Bronchial epithelial cell (primary cell): ENCODE data around the gene DTNBP1. TPM values are rescaled to one million over a fixed set of nuclear protein-coding genes. Genes with fewer than 3 reads are reported as not detected.

Experiments
- DNase-seq: peaks from one replicate; pipeline ENCODE4 v3.0.0-alpha.2; 2010; ENCODE audit warnings: low read depth
- FAIRE-seq: peaks from 2 replicates; lab custom pipeline; 2011; peaks lifted over from hg19 to GRCh38; lab: Jason Lieb, UNC
- H3K27me3 ChIP-seq: 2 replicates; pipeline ENCODE4 v1.5.1; 2011; ENCODE audit warnings: low read length; ENCODE audit not compliant: control insufficient read depth, insufficient read depth
- H3K36me3 ChIP-seq: 2 replicates; pipeline ENCODE4 v1.5.1; 2011; ENCODE audit warnings: low read length; ENCODE audit not compliant: control insufficient read depth, insufficient read depth
- H3K4me3 ChIP-seq: 2 replicates; pipeline ENCODE4 v1.5.1; 2011; ENCODE audit warnings: mild to moderate bottlenecking, low read depth, low read length, control low read depth
- total RNA-seq: library from RNA; depleted of rRNA; stranded (reverse); fragments of >200 nt; gene quantifications from 2 replicates; pipeline ENCODE4 v1.2.1, GENCODE V29; 2014
- TF ChIP-seq, protein P1 (sequence below): IDR thresholded peaks from 2 replicates; pipeline ENCODE4 v1.5.1; 2011; ENCODE audit warnings: mild to moderate bottlenecking, moderate library complexity, low read length, control low read depth, inconsistent platforms; ENCODE audit not compliant: insufficient read depth, severe bottlenecking

The DTNBP1 gene
- total RNA-seq, 1 donor from 2014 or later = 6.3 TPM

DNA sequence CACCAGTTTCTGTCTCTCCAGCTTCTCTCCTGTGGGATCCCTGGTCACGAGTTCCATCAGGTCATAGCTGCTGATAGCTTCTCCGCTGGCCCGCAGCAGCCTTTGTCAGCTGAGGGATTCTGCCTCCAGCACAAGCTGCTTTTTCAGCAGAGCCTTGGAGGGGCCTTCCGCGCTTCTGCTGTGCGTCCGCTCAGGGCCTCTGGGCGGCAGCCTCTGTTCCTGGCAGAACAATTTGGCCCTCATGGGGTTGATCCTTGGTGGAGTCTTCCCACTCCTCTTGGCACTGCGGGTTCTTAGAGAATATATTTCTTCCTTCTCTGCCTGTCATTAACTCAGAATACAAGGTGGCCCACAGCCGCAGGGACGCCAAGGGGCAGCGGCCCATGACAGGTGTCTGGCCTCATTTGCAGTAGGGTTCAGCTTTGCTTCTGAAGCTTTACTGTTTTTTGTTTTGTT, 158.8 kb downstream of the DTNBP1 start:
- DNase-seq (no peak), FAIRE-seq (no peak)
- Histone ChIP-seq H3K4me3 (no peak overlapping the region), H3K27me3 (no peaks in the 10 kb centered on the region), H3K36me3 (peaks cover 51% of the 10 kb centered on the region)
- TF ChIP-seq, protein P1, sequence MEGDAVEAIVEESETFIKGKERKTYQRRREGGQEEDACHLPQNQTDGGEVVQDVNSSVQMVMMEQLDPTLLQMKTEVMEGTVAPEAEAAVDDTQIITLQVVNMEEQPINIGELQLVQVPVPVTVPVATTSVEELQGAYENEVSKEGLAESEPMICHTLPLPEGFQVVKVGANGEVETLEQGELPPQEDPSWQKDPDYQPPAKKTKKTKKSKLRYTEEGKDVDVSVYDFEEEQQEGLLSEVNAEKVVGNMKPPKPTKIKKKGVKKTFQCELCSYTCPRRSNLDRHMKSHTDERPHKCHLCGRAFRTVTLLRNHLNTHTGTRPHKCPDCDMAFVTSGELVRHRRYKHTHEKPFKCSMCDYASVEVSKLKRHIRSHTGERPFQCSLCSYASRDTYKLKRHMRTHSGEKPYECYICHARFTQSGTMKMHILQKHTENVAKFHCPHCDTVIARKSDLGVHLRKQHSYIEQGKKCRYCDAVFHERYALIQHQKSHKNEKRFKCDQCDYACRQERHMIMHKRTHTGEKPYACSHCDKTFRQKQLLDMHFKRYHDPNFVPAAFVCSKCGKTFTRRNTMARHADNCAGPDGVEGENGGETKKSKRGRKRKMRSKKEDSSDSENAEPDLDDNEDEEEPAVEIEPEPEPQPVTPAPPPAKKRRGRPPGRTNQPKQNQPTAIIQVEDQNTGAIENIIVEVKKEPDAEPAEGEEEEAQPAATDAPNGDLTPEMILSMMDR = no peak

DNA sequence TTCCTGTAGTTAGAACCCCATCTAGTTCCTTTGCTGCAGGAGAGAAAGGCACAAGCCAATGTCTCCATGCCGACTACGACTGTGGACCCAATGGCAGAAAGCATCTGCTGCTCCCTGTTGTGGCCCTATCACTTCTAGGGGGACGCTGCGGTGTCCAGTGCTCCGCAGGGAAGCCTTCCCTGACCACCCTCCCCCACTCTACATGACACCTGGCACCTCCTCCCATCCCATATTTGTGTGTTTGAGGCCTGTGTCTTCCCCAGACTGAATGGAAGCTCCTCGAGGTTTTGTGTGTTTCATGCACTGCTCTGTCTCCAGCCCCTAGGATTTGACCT, 159.5 kb downstream of the DTNBP1 start:
- Histone ChIP-seq H3K27me3 (no peaks in the 10 kb centered on the region), H3K36me3 (peaks cover 49% of the 10 kb centered on the region), H3K4me3 (no peak overlapping the region)
- TF ChIP-seq, protein P1 = no peak
- DNase-seq (no peak), FAIRE-seq (no peak)

DNA sequence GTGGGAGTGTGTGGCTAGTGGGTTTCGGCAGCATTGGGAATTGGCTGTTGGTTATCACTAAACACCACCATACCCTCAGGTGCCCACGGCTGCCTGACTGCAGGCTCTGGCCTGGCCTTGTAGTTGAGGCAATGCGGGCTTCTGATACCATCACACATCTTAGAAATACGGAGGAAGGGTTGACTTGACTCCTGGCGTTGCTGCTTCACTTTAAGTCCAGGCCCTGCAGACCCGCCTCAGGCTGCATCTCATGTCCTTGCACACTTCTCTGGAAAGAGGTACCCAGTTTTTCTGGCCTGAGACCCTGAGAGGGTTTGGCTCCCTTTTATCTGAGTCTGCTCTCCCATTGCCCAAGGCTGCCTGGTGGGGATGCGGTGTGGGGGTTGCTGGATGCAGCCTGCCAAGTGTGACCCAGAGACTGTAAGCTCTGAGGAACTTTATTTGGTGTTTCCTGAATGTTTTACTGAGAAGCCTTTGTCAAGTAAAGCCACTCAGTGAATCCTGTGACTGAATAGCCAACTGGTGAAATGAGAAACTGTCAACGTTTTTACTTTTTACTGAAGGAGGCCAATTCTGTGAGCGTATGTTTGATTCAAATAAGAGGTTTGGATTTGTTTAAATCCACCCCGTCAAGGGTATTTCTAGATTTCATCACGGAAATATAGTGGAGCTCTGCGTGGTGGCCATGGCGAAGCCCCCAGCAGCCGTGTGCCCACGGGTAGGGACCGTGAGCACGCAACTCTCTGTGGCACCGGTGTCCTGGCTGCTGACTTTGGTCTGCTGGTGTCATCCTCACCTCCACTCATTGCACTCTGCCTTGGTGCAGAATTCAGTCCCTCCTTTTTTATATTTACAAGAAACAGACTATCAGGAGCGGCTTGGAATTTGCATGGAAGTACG, 160.1 kb downstream of the DTNBP1 start:
- DNase-seq = no peak
- Histone ChIP-seq H3K36me3 (peaks cover 45% of the 10 kb centered on the region), H3K4me3 (no peak overlapping the region), H3K27me3 (no peaks in the 10 kb centered on the region)
- TF ChIP-seq, protein P1 = no peak
- no peak for FAIRE-seq

DNA sequence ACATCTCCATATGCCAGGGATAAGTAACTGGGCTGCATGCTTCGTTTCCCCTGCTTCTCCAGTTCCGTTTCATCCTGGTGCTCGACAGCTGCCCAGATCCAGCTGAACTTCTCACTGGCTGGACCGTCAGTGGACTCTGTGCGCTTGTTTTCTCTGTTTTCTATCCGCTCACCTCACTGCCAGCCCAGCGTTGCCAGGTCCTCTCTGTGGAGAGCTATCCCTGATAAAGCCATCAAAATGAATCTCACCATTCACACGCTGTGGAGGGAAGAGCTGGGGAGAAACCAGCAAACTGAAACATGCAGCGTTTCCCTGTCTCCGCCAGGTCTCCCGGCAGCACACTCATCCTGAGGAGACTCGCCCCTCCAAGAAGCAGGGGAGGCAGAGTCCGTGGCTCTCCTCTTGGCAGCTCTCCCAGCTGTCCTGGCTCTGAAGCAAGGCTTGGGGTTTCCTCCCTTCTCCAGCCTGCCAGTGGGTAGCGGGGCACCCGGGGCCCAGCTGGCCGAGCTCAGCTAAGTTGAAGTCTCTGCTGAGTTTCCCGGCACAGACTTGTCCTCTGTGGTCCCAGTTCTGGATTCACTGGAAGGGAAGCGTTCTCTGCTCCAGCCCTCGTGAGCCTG, 160.9 kb downstream of the DTNBP1 start:
- Histone ChIP-seq H3K36me3 (peaks cover 42% of the 10 kb centered on the region), H3K27me3 (no peaks in the 10 kb centered on the region), H3K4me3 (no peak overlapping the region)
- no peak for DNase-seq
- no peak for FAIRE-seq
- TF ChIP-seq, protein P1 = no peak

DNA sequence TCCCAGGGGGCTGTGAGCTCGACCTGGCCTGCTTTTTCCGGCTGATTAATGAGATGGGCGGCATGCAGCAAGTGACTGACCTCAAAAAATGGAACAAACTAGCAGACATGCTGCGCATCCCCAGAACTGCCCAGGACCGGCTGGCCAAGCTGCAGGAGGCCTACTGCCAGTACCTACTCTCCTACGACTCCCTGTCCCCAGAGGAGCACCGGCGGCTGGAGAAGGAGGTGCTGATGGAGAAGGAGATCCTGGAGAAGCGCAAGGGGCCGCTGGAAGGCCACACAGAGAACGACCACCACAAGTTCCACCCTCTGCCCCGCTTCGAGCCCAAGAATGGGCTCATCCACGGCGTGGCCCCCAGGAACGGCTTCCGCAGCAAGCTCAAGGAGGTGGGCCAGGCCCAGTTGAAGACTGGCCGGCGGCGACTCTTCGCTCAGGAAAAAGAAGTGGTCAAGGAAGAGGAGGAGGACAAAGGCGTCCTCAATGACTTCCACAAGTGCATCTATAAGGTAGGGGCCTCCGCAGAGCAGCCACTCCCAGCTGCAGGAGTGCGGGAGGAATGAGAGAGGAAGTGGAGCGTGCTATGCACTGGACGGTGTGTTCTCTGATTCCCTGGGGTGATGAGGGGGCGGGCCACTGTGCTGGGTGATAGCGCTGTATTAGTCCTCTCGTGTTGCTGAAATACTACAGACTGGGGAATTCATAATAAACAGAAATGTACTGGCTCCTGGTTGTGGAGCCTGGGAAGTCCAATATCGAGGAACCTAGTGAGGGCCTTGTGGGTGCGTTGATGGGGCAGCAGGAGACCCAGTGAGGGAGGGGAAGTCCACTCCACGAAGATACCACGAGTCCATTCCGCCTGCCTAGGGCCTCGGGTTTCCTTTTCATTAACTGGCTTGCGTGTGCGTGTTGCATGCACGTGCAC, 161.7 kb downstream of the DTNBP1 start:
- DNase-seq (no peak), FAIRE-seq (no peak)
- TF ChIP-seq, protein P1 = no peak
- no peak overlapping the region for H3K4me3 ChIP-seq
- no peaks in the 10 kb centered on the region for H3K27me3 ChIP-seq
- peaks cover 44% of the 10 kb centered on the region for H3K36me3 ChIP-seq
